Muscle layer of colon (tissue), 2 donors: Measurements from ENCODE around the gene PGRMC2.

Source experiments
- H3K27ac ChIP-seq: one replicate; pipeline ENCODE4 v1.7.0; 2013; ENCODE audit warnings: low read depth, mild to moderate bottlenecking, low read length, moderate library complexity
- H3K27me3 ChIP-seq, 2 donors: one replicate each; pipeline ENCODE4 v1.7.0; 2013; ENCODE audit warnings: low read length in 2 of 2, mild to moderate bottlenecking in 2 of 2; ENCODE audit not compliant: insufficient read depth in 2 of 2, control insufficient read depth in 1 of 2
- H3K36me3 ChIP-seq: one replicate; pipeline ENCODE4 v1.7.0; 2013; ENCODE audit warnings: mild to moderate bottlenecking, low read length; ENCODE audit not compliant: insufficient read depth
- H3K4me1 ChIP-seq: one replicate; pipeline ENCODE4 v1.7.0; 2013; ENCODE audit warnings: mild to moderate bottlenecking, low read length; ENCODE audit not compliant: insufficient read depth
- H3K4me3 ChIP-seq, 2 donors: one replicate each; pipeline ENCODE4 v1.7.0; 2013; ENCODE audit warnings: low read length in 2 of 2, low read depth in 1 of 2, mild to moderate bottlenecking in 1 of 2, moderate library complexity in 1 of 2
- H3K9ac ChIP-seq: one replicate; pipeline ENCODE4 v1.7.0; 2013; ENCODE audit warnings: low read length
- H3K9me3 ChIP-seq: one replicate; pipeline ENCODE4 v1.7.0; 2013; ENCODE audit warnings: mild to moderate bottlenecking, low read length
- donor health status: abdominal sarcoma.
- donor health status: Adenocarcinoma of cecum.

PGRMC2 gene

DNA sequence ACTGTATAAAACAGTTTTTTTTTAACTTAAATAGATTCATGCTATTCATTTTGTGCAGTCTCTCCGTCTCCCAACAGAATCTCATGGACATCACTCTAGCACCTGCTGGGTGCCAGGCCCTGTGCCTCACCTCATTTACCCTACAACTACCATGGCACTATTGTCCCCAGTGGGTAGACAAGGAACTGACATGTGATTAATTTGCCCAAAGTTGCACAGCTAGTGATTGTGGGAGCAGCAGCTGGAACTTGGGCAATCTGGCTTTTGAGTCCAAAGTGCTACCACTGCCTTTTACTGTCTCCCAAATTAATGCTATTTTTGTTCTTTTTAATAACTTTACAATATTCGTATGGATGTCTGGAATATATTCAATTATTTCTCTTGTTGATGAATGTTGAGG lies 11.2 kb upstream of the PGRMC2 start:
- no peak overlapping the region for H3K27ac ChIP-seq
- no peaks in the 10 kb centered on the region for H3K4me1 ChIP-seq
- H3K36me3 ChIP-seq = no peaks in the 10 kb centered on the region
- no peaks in the 10 kb centered on the region for H3K9me3 ChIP-seq
- no peaks in the 10 kb centered on the region for H3K27me3 ChIP-seq
- no peak overlapping the region for H3K4me3 ChIP-seq
- H3K9ac ChIP-seq = no peak overlapping the region

DNA sequence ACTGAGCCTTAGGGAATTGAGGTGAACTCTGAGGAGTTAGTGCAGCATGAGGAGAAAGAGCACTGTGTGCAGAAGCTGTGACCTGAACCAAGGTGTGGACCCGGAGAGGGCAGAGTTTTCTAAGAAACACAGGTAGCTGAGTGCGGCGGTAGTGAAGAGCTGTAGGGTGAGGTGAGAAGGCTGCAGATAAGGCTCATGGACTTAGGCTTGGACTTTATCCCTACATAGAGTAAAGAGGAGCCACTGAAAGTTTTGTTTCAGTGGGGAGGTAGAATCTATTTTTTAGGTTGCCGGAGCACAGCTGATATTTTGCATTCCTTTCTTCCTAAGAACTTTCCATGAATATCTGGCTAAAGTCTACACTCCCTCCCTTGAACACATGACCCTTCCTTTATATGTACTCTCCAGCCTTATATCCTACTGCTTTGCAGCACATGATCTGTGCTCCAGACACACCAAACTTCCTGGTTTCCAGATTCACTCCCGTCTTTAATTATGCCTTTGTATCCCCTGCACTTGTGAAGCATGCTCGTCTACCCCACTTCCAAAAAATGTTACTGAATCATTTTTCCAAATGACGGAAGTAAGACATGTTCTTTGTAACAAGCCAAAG lies 10.6 kb upstream of the PGRMC2 start:
- H3K27me3 ChIP-seq = no peaks in the 10 kb centered on the region
- H3K9me3 ChIP-seq = no peaks in the 10 kb centered on the region
- no peaks in the 10 kb centered on the region for H3K4me1 ChIP-seq
- no peak overlapping the region for H3K9ac ChIP-seq
- no peaks in the 10 kb centered on the region for H3K36me3 ChIP-seq
- no peak overlapping the region for H3K27ac ChIP-seq
- no peak overlapping the region for H3K4me3 ChIP-seq

DNA sequence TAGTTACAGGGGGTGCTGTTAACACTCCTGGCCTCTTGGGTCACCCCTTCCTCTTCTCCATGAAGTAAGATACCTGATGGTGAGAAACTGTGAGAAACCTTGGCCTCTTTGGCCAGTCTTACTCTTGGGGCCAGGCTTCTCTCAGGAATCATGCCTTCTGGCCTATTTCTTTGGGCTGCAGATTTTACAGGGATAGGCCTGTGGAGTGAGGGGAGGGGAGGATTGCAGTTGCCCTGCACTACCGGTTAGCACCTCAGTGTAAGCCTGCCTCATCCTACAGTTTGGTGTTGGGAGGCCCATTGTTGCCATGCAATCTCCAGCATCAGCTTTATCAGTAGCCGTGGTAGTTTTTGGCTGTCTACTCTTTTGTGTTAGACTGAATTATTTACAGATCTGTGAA lies 7.6 kb upstream of the PGRMC2 start:
- Histone ChIP-seq H3K4me1 (no peaks in the 10 kb centered on the region), H3K27me3 (no peaks in the 10 kb centered on the region), H3K27ac (no peak overlapping the region), H3K36me3 (no peaks in the 10 kb centered on the region), H3K4me3 (no peak overlapping the region), H3K9ac (no peak overlapping the region), H3K9me3 (no peaks in the 10 kb centered on the region)

DNA sequence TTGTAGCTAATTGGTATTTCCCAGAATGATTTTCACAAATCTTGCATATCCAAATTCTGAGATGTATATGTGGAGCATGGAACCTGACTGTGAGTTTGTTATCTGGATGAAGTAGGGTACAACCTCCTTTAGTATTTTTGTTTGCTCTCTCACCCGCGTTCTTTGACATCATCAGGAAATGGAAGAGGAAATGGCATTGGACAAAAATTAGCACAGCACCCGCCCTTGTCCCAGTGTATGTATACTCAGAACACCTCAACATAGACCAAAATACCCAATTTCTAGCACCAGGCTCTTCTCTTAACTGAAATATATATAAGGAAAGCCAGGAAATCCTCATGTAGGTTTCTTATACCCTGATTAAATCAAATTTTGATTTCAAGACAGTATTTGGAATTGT lies 6.9 kb upstream of the PGRMC2 start:
- no peaks in the 10 kb centered on the region for H3K9me3 ChIP-seq
- H3K4me3 ChIP-seq = no peak overlapping the region
- no peaks in the 10 kb centered on the region for H3K4me1 ChIP-seq
- H3K36me3 ChIP-seq = no peaks in the 10 kb centered on the region
- H3K27ac ChIP-seq = no peak overlapping the region
- no peaks in the 10 kb centered on the region for H3K27me3 ChIP-seq
- no peak overlapping the region for H3K9ac ChIP-seq

DNA sequence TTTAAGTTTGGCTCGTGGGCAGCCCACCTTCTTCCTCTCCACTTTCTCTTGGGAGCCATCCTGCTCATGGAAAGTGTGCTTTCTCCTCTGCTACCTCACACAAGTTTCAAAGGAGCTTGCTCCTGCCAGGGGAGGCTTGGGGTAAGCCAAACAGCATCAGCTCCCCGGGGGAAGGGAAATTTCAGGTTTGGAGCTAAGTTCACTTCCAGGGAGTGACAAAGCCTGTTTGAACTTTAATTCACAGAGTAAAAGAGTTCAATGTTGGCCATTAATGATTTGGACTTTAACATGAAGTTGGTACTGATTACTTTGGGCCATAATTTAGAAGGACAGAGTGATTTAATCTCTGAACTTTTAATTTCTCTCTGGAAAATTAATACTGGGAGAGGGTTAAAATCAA lies 4.7 kb upstream of the PGRMC2 start:
- Histone ChIP-seq H3K4me1 (peaks cover 4% of the 10 kb centered on the region), H3K27me3 (no peaks in the 10 kb centered on the region), H3K27ac (no peak overlapping the region), H3K9ac (no peak overlapping the region), H3K4me3 (no peak overlapping the region), H3K9me3 (no peaks in the 10 kb centered on the region), H3K36me3 (no peaks in the 10 kb centered on the region)

DNA sequence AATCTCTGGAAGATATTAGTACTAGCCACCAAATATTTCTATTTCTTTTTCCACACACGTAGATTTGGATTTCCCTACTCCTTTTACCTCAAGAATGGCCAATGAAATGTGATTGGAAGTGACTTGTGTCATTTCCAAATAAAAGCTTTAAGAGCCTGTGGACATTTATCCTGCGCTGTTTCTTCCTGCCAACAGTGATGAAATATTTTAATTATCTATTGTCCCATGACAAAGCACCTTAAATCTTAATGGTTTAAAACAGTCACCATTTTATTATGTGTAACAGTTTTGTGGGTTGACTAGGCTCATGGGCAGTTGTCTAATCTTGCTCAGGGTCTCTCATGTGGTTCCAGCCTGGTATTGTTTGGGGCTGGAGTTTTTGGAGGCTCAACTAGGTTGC lies 3.5 kb upstream of the PGRMC2 start:
- Histone ChIP-seq H3K9ac (no peak overlapping the region), H3K4me1 (peaks cover 10% of the 10 kb centered on the region), H3K36me3 (no peaks in the 10 kb centered on the region), H3K4me3 (no peak overlapping the region), H3K9me3 (no peaks in the 10 kb centered on the region), H3K27ac (no peak overlapping the region), H3K27me3 (no peaks in the 10 kb centered on the region)

DNA sequence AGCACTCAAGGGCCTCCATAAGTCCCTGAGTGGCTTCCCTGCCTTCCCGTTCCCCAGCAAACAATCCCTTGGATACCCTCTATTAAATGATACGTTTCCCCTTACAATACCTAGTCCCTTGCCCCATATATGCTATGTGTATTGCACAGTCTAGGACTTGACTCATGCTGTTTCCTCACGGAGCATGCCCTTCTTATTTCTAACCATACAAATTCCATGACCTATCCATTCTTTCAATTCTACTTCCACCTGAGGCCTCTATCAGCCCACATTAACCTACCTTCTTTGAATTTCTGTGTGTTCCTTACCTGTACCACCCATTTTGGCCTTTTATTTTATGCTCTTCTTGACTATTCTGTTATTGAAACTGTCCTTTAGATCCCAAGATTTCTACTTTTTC lies 2.9 kb upstream of the PGRMC2 start:
- no peak overlapping the region for H3K4me3 ChIP-seq

DNA sequence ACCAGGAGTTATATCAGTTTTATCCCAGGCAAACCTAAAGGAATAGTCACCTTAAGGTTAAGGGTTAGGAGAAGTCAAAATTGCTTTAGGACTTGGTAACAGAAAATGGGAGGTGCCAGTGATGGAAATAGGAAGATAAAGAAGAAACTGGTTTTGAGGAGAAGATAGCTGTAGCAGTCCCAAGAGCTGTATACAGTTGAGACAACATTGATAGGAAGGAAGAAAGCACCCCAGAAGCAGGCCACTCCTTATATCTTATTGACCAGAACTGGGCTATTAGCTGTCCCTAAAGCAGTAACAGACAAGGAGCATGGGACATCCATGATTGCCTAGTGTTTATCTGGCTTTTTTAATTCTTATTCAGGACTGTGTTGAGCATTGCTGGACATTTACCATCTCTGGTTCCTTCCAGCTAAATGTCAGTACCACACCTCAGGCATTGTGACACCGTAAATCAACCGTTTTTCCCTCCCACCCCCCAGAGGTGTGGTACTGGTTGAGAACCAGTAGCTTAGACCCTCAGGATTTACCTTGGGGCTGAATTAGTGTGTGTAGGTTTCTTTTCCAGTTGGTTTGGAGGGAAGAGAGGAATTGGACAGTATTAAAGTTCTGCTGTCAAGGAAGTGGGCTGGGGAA lies 2.0 kb upstream of the PGRMC2 start:
- H3K27me3 ChIP-seq = no peaks in the 10 kb centered on the region
- no peaks in the 10 kb centered on the region for H3K36me3 ChIP-seq
- H3K4me1 ChIP-seq = peaks cover 24% of the 10 kb centered on the region
- no peak overlapping the region for H3K9ac ChIP-seq
- no peak overlapping the region for H3K27ac ChIP-seq
- no peak overlapping the region for H3K4me3 ChIP-seq
- no peaks in the 10 kb centered on the region for H3K9me3 ChIP-seq

More for the DNA sequence above, 2.9 kb upstream of the PGRMC2 start:
- no peak overlapping the region for H3K9ac ChIP-seq
- H3K4me1 ChIP-seq = peaks cover 15% of the 10 kb centered on the region
- no peaks in the 10 kb centered on the region for H3K9me3 ChIP-seq
- no peaks in the 10 kb centered on the region for H3K27me3 ChIP-seq
- H3K36me3 ChIP-seq = no peaks in the 10 kb centered on the region
- no peak overlapping the region for H3K27ac ChIP-seq

DNA sequence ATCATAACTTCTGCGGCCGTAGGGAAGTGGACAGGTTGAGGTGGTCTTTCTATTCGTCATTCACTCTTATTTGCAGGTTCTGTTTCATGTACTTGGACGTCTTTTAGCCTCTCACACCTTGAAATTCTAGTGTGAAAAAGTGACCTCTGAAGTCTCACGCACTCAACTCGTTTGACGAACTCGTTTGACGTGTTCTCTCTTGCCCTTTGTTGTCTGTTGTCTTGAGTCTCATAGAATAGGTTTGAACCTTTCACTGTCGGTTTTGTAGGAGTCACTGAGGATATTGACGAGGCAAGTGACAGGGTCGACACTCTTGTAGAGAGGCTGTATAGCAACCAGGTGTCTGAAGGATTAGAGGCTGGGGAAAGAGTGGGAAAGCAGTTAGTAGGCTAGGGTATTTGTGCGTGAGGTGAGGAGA lies 1.1 kb upstream of the PGRMC2 start:
- H3K9ac ChIP-seq = peak overlapping the region; percentile 26
- peak overlapping the region; percentile 99 for H3K27ac ChIP-seq
- H3K4me1 ChIP-seq = peaks cover 24% of the 10 kb centered on the region
- H3K27me3 ChIP-seq = no peaks in the 10 kb centered on the region
- peak overlapping the region; percentile 60 to 89 for H3K4me3 ChIP-seq
- H3K9me3 ChIP-seq = no peaks in the 10 kb centered on the region
- H3K36me3 ChIP-seq = no peaks in the 10 kb centered on the region

DNA sequence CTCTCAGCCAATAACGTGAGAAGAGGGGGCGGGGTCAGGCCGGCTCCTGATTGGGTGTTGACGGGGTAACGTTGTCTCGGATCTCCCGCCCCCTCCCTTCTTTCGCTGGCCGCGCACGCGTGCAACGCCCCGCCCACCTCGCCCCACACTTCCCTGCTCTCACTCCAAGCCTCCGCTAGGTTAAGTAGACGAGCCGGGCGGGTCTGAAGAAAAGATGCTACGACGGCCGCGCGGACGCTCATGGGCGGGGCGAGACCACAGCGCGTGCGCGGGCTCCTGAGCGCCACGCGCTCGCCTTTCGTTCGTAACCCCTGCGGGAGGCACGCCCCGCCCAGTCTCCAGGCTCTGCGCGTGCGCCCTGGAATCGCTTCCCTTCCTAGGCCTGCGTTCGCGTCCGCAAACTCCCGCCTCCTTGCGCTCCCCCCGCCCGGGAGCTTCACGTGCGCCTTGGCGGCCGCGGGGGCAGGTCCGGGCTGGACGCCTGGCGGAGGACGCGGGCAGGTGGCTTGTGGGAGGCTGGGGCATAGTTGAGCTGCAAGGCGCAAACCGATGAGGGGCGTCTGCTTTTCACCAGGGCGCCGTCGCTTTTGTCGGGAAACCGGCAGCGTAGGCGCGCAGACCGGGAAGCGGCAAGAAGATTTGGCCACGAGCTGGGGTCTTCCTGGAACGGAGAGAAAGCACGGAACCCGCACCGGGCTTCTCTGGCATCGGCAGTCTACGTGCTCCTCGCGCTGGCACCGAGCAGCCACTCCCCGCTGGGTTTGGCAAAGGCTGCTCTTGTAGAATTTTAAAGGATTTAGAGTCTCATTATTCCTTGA lies 467 bp upstream of the PGRMC2 start:
- Histone ChIP-seq H3K9ac (peak overlapping the region; percentile 26), H3K27ac (peak overlapping the region; percentile 99), H3K9me3 (no peaks in the 10 kb centered on the region), H3K4me1 (peaks cover 24% of the 10 kb centered on the region), H3K27me3 (no peaks in the 10 kb centered on the region), H3K36me3 (no peaks in the 10 kb centered on the region), H3K4me3 (peak overlapping the region; percentile 60 to 89)

DNA sequence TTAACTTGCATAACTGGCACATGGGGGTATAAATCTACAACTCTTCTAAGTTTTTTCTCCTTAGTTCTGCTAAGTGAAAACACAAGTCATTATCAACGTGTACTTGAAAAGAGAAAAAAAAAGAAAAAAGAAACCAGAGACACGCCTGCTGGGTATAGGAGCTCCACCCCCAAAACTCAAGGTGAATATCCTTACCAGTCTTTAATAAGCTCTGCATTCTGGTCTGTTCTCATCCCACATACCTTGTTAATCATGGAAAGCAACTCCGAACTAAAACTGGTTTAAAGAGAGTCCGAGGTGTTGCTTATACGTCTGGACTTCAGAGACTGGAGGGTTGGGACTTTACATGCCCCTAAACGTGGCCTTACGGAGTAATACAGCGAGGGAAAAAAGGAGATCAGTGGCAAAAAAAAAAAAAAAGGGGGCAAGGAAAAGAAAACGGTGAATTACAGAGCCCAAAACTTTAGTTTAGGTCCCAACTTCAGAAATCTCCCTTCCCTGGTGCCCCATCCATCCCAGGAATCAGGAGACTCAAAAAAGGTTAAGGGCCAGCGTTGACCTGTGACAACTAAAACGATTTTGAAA lies 1.0 kb downstream of the PGRMC2 start:
- no peaks in the 10 kb centered on the region for H3K9me3 ChIP-seq
- no peaks in the 10 kb centered on the region for H3K27me3 ChIP-seq
- peak overlapping the region; percentile 50 for H3K27ac ChIP-seq
- peak overlapping the region; percentile 29 for H3K9ac ChIP-seq
- H3K4me3 ChIP-seq = peak overlapping the region; percentile 69 to 89
- H3K4me1 ChIP-seq = peaks cover 24% of the 10 kb centered on the region
- H3K36me3 ChIP-seq = no peaks in the 10 kb centered on the region
